Activated CD8-positive, alpha-beta memory T cell treated with anti-CD3 and anti-CD28 coated beads for 36 hours (primary cell): ENCODE results near the gene MCM6. TPM values are rescaled to one million over a fixed set of nuclear protein-coding genes. Genes with fewer than 3 reads are reported as not detected.

ENCODE experiments used
- CTCF ChIA-PET: fragments of 350-600 bp; sonication (Branson Sonifier 250); formaldehyde crosslinking; loops from one replicate; lab custom pipeline; 2021; ENCODE audit warnings: antibody characterized with exemption; lab: Charles Lee
- POLR2A ChIA-PET: fragments of 350-600 bp; sonication (Branson Sonifier 250); formaldehyde crosslinking; loops from one replicate; lab custom pipeline; 2021; ENCODE audit warnings: antibody characterized with exemption; lab: Charles Lee
- total RNA-seq, 2 experiments: library from RNA; stranded (reverse); gene quantifications; one replicate each; pipeline ENCODE4 v1.2.3, GENCODE V29; 2021

MCM6 gene
- total RNA-seq, 2 experiments from 2014 or later, result 205 to 210 TPM

DNA sequence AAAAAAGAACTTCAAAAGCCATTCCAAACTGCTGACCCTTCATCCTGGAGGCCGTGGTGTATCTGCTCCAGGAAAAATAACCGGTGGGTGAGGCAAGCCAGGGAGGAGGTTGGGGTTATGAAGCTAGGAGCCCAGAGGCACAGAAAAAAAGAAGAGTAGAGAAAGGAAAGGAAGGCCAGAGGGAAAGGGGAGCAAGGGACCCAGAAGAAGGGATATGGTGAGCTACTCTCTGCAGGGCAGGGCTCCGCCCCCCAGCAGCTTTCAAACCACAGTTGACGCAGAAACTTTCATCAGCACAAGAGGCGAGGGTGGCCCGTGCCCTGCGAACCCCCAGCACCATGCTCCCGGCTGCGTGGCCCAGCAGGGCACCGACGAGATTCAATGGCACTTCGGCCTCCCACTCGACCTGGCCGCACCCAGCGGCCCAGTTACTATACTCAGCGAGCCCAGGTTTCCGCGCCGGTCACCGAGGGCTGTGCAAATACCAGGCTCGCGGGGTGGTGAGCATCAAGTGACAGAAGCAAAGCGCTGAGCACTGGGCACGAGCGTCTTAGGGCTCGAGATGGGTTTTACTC is 665 bp downstream of the MCM6 start:
- CTCF ChIA-PET, result interaction anchor here (1.0 kb wide), 1 partner anchor 509 kb away, joined by 3 read pairs; no protein-coding TSS in a partner anchor
- POLR2A ChIA-PET, result interaction anchor here (0.5 to 1.9 kb wide), 15 partner anchors 56 to 509 kb away, joined by 3 to 9 read pairs (median 4); no protein-coding TSS in a partner anchor

DNA sequence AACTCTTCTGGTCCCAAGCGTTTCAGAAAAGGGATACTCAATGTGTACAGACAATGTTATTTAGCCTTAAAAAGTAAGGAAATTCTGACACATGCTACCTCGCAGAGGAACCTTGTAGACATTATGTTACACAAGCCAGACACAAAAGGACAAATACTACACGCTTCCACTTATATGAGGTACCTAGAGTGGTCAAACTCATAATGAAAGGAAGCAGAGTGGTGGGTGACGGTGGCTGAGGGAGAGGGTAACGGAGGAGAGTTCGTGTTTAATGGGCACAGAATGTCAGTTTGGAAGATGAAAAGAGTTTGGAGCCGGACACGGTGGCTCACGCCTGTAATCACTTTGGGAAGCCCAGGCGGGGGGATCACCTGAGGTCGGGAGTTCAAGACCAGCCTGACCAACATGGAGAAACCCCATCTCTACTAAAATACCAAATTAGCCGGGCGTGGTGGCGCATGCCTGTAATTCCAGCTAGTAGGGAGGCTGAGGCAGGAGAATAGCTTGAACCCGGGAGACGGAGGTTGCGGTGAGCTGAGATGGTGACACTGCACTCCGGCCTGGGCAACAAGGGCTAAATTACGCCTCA is 1.4 kb downstream of the MCM6 start:
- POLR2A ChIA-PET, result interaction anchor here (0.6 to 1.9 kb wide), 12 partner anchors 55 to 508 kb away, joined by 3 to 9 read pairs (median 3); no protein-coding TSS in a partner anchor
- CTCF ChIA-PET, result interaction anchor here (1.0 kb wide), 1 partner anchor 510 kb away, joined by 3 read pairs; no protein-coding TSS in a partner anchor

DNA sequence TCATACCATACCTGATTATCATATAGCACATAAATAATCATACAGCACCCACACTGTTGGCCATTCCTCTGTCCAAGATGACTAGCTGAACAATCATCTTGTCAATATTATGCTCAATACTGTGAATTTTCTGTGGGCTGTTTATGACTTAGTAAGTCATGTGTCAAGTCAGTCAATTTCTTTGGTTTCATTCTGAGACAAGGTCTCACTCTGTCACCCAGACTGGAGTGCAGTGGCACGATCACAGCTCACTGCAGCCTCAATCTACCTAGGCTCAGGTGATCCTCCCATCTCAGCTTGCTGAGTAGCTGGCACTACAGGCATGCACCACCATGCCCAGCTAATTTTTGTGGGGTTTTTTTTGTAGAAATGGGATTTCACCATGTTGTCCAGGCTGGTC is 5.7 kb downstream of the MCM6 start:
- ChIA-PET POLR2A (interaction anchor here (0.6 to 1.3 kb wide), 2 partner anchors 369 to 513 kb away, joined by 3 read pairs; no protein-coding TSS in a partner anchor), CTCF (no interaction called here)

DNA sequence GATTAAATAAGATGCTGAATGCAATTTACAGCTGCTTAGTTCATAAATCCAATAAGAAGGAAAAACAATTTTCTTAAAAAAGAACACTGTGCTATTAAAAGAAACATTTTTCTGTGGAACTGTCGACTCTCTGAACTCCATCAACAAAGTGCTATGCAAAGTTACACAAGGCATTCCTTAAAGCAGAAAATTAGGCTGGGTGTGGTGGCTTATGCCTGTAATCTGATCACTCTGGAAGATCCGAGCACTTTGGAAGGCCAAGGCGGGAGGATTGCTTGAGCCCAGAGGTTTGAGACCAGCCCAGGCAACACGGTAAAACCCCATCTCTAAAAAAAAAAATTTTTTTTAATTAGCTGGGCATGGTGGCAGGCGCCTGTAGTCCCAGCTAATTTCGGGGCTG is 13.0 kb downstream of the MCM6 start:
- CTCF ChIA-PET, result no interaction called here
- POLR2A ChIA-PET, result no interaction called here

DNA sequence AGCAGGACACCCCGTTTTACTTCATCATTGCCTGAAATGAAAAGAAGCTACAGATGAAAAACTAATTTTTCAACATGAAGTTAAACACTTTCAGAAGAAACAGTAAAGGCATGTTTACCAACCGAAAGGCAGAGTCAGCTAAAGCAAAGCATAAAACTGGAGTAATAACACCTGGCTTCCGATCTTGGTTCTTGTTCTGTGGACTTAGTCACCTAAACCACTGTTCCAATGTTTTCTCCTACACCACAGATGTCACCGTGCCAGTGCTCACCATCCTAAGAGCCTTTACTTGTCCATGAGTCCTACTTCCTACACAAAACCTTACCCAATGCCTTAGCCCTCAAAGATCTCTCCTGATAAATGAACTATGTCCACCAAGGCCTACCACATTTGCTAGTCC is 13.5 kb downstream of the MCM6 start:
- CTCF ChIA-PET, result no interaction called here
- POLR2A ChIA-PET, result no interaction called here

DNA sequence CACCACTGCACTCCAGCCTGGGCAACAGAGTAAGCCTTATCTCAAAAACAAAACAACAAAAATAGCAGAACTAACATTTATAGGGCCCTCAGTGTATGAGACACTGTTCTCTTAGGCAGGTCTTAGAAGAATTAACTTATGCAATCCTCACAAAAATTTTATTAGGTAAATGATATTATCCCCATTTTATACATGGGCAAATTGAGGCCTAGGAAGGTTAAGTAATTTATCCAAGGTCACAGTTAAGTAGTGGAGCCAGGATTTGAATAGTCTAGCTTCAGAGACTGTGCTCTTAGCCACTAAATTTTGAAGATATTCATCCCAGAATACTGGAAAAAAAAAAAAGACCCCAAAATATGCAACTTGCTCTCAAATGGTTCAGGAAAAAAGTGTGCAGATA is 22.8 kb downstream of the MCM6 start:
- ChIA-PET POLR2A (no interaction called here), CTCF (no interaction called here)

DNA sequence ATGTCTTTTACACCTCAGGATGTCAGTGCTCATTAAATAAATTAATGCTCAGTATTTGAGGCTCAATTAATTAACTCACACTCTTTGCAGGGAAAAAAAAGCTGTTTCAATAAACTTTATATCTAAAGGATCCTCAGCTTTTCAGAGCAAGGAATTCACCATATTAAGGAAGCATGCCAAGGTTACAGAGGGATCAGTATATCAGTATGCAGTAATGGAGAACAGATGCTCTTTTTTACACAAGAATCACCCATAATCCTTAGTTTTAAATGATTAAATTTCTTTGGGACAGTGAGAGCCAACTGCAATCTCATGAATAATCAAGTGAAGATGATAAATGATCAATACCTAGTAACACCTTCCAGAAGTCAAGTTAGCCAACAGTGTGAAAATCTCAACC is 24.4 kb downstream of the MCM6 start:
- ChIA-PET POLR2A (no interaction called here), CTCF (interaction anchor here (1.1 to 1.3 kb wide), 2 partner anchors 44 to 79 kb away, joined by 3 to 4 read pairs; no protein-coding TSS in a partner anchor)

DNA sequence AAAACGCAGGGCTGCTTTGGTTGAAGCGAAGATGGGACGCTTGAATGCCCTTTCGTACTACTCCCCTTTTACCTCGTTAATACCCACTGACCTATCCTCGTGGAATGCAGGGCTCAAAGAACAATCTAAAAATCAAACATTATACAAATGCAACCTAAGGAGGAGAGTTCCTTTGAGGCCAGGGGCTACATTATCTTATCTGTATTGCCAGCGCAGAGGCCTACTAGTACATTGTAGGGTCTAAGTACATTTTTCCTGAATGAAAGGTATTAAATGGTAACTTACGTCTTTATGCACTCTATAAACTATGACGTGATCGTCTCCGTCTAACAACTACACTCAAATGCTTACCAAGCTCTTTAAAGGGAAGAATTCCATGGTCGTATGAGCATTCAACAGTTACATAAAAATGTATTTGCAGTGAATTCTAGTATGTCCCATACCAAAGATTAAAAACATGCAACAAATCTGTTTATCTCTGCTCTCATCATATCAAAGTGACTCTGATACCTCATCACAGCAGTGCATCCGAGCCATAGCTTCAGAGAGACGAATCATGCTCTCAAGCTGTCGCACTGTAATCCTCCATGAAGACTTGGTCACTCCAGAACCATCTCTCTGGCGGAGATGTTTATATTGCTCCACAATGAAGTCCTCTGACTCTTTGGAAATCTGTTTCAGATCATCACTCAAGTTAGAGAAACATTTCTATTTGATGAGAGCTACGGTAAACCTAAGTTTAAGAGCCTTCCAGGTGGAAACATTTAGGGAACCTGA is 25.2 kb downstream of the MCM6 start:
- ChIA-PET POLR2A (no interaction called here), CTCF (interaction anchor here (1.1 to 1.3 kb wide), 2 partner anchors 44 to 78 kb away, joined by 3 to 4 read pairs; no protein-coding TSS in a partner anchor)

DNA sequence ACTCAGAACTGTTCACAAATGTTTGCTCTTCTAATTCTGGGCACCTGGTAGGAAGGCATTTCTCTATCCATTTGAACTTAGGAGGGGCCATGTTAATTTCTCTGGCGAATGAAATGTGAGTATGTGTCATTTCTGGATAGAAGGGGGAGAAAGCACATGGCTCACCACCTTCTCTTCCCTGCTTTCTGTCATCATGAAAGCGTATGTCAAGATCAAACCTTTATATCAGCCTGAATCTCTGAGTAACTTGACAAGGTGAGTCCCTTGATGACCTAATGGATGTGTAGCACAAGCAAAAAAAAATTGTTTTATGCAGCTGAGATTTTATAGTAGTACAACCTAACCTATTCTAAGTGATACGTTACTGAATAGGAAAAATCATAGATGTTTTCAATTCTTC is 27.2 kb downstream of the MCM6 start:
- CTCF ChIA-PET, result no interaction called here
- POLR2A ChIA-PET, result no interaction called here

DNA sequence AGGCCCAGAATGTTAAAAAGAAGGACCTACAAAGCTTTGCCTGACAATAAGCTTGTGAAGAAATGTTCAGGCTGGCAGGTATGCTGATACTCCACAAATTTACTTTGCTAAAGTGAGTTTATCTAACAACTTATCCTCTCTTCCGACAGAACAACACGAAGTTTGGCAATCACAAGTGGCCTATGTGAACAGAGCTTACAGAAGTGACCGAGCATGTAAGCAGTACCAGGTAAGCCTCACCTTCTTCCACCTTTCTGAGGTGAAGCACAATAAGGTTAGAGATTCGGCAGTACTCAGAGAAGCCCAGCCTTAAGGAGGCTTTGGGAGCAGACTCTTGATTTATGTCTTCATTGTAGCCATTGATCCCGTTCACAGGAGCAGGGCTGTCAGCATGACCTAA is 30.2 kb downstream of the MCM6 start:
- ChIA-PET POLR2A (no interaction called here), CTCF (interaction anchor here (1.3 kb wide), 1 partner anchor 8 kb away, joined by 3 read pairs; no protein-coding TSS in a partner anchor)

DNA sequence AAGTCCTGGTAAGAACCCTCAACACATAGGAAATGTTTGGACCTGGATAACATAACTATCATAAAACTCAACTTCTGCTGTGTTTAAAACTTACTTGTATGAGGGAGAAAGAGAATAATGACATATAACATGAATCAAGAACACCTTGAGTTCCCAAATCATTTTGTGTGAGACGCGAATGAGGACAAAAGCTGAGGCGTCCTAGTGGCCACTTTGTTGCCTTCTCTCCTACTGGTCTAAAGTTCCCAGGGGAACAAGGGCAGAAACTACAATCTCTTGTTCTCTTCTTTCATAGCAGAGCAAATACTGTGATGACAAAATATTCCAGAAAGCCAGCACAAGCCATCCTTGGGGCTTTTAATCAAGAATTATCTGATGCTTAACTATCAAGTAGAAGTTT is 31.0 kb downstream of the MCM6 start:
- CTCF ChIA-PET, result interaction anchor here (1.3 kb wide), 1 partner anchor 9 kb away, joined by 3 read pairs; no protein-coding TSS in a partner anchor
- POLR2A ChIA-PET, result no interaction called here

DNA sequence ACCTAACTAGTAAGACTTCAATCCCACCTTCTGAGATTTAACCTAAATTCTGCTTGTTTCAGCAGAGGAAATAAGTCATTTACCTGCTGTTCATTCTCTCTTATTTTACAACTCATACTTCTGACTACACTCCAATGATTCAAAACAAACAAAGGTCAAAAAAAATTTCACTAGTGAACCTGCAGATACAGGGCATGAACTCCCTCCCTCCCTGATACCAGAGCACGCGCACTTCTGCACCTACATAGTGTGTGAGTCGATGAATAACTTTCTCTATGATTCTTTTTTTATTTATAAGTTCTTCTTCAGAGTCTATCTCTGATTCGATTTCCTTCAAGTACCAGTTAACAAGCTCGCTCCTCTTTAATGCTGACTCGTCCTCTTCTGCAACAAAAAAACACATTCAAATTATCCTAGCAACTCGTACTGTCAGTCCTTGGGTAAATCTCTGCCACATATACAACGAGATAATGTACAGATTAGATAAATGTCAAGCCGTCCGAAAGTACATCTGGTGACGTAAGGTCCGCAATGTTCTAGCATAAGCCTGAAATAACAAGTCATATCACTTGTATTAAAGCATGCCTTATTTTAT is 31.8 kb downstream of the MCM6 start:
- ChIA-PET POLR2A (no interaction called here), CTCF (no interaction called here)

DNA sequence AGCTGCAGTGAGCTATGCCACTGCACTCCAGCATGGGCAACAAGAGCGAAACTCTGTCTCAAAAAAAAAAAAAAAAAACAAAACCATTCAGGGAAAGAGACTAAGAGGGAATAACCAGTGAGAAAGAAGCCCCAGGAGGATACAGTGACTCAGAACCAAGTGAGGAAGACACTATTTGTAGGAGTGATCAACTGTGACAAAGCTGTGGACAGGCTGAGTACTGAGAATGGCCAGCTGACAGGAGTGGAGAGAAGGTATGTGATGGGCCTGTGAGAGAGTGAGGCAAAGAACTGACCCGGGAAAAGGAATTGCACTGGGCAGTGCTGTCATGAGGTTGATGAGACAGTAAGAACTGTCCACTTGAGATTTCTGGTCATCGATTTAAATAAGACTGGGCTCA is 32.6 kb downstream of the MCM6 start:
- POLR2A ChIA-PET, result interaction anchor here (0.6 kb wide), 1 partner anchor 19 kb away, joined by 3 read pairs; no protein-coding TSS in a partner anchor
- CTCF ChIA-PET, result interaction anchor here (0.6 to 0.9 kb wide), 3 partner anchors 22 to 707 kb away, joined by 3 to 4 read pairs (median 4); no protein-coding TSS in a partner anchor

DNA sequence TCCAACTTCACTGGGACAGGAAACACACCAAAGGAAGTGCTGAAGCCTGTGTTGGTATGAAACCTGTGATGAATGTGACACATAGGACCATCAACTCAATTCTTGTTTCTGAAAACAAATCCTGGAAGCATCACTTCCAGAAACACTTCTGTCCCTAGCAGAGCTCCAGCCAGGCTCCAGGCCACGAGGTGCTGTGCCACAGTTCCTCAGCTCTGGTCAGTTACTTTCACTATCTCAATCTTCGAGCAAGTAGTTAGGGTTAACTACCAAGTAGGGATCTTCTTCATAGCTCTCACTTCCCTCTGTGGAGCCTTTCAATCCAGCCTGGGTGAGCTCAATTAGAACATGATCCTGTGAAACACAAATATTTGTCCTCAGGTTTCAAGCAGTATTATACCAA is 35.6 kb downstream of the MCM6 start:
- CTCF ChIA-PET, result no interaction called here
- POLR2A ChIA-PET, result interaction anchor here (0.7 kb wide), 1 partner anchor 219 kb away, joined by 5 read pairs; no protein-coding TSS in a partner anchor

DNA sequence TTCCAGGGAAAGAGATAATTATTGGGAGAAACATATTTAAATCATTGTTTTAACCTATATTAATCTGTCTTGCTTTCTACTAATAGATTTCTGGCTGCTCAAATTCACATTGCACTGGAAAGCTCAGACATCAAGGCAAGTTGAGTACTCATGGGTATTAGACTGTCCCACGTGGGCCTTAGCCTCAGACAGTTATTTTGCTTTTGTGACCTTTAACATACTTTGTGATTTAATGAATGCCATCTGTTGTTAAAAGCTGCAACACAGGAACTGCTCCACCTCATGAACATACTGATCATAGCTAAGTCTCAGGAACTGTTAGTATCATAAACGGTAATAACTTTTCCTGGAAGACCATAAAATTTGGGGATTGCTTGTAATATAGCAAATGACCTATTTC is 36.5 kb downstream of the MCM6 start:
- POLR2A ChIA-PET, result interaction anchor here (0.7 kb wide), 1 partner anchor 673 kb away, joined by 5 read pairs; no protein-coding TSS in a partner anchor
- CTCF ChIA-PET, result no interaction called here

DNA sequence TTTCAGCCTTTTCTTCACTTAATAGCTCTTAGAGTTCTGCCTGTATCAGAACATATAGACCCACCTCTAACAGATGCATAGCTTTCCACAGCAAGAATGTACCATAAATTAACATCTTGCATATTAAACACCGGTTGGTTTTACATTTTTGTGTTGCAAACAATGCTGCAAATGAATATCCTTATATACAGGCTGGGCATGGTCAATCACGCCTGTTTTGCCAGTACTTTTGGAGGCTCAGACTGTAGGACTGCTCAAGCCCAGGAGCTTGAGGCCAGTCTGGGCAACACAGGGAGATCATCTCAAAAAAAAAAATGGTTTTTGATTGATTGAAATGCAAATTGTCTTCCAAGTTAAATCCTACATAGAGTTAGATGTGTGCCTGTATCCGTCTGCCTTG is 37.7 kb downstream of the MCM6 start:
- ChIA-PET POLR2A (interaction anchor here (0.5 to 1.0 kb wide), 2 partner anchors 16 to 137 kb away, joined by 4 to 5 read pairs; no protein-coding TSS in a partner anchor), CTCF (no interaction called here)

DNA sequence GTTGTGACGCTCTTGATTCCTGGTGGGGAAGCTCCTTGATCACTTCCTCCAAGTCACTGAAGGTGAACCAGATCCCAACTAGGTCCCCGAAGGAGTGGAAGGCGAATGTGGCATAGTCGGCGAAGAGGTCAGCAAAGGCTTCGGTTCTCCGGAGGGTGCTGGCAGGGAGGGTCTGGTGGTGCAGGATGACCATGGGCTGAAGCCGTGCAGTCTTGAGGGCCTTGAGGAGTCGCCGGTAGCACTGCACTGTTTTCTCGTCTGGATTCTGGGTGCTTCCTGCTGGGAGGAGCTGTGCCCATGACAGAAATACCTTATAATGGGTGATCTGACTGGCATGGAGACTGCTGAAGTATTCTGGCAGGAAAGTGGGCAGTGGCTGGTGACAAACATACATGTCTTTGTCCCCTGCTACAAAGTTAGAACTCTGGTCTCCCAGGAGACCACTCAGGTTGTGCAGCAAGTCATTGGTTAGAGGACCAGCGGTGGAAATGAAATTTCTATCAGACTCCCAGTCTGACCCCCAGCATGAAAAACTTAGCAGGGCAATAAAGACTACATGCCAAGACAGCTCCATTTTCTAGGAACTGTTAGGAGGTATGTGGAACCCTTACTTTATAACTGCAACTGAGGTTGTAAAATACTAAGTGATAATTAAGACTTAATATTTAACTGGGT is 39.5 kb downstream of the MCM6 start, which contains the start of gene LCT:
Gene LCT, minus strand, starts transcription at position 589 of the 675 bp plus-strand sequence. Its CDS starts 15 bp downstream, at position 574.
- POLR2A ChIA-PET, result no interaction called here
- CTCF ChIA-PET, result no interaction called here

DNA sequence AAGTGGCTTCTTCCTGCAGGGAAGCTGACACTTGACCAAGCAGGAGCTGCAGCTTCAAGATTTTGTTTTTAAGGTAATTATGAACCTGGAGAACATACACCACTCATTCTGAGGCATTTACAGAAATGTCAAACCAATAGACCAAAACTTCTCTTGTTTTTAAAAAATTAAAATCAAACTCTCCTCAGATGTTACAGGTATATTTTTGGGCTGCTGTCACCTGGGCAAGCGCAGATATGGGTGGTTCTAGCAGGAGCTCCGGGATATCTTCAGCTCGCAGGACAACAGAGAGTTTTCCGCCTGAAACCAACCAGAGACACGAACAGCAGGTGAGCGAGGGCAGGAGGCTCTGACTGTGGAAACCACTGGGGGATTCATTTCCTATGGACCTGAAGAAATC is 43.4 kb downstream of the MCM6 start:
- CTCF ChIA-PET, result interaction anchor here (0.7 kb wide), 1 partner anchor 1944 kb away, joined by 4 read pairs; no protein-coding TSS in a partner anchor
- POLR2A ChIA-PET, result interaction anchor here (0.7 kb wide), 1 partner anchor 42 kb away, joined by 7 read pairs; no protein-coding TSS in a partner anchor
